HCT116 (cell line): Measurements from ENCODE around the gene SIPA1L3. TPM values are rescaled to one million over a fixed set of nuclear protein-coding genes. Genes with fewer than 3 reads are reported as not detected.

Experiments used
- ATAC-seq: fragments of 200-7000 bp; cut with Tn5 transposase; 2 replicates; pipeline ENCODE4 v1.9.1; 2020; ENCODE audit warnings: mild to moderate bottlenecking, moderate library complexity
- BruUV-seq: library from RNA; stranded (reverse); fragments of 400-500 nt; replicated peaks from 2 replicates; lab custom pipeline; 2021; lab: Mats Ljungman, UMichigan
- CTCF ChIA-PET: fragments of 300-600 bp; sonication (Branson Sonifier 250); formaldehyde crosslinking; loops from one replicate; lab custom pipeline; 2021; ENCODE audit warnings: antibody characterized with exemption; lab: Charles Lee
- POLR2A ChIA-PET: fragments of 300-600, 350-600 bp; sonication (Branson Sonifier 250); formaldehyde crosslinking; loops from one replicate; lab custom pipeline; 2021; ENCODE audit warnings: antibody characterized with exemption; lab: Charles Lee
- RAD21 ChIA-PET, 2 experiments: fragments of 300-600 bp; sonication (Branson Sonifier 250); formaldehyde crosslinking; loops; one replicate each; lab custom pipeline; 2023; ENCODE audit warnings: low total read pairs in 2 of 2; ENCODE audit not compliant: uncharacterized antibody in 2 of 2, unreplicated experiment in 2 of 2, low non-redundant PET in 1 of 2; lab: Charles Lee
- DNase-seq: peaks from one replicate; pipeline ENCODE4 v3.0.0-alpha.2; 2010; ENCODE audit warnings: low read depth, low spot score
- H2AFZ ChIP-seq: fragments of 200-600 bp; shearing (Covaris generic), sonication (generic); 2 replicates; pipeline ENCODE4 v1.6.1; 2017; ENCODE audit warnings: low read depth, mixed run types, mixed read lengths, antibody characterized with exemption, low read length; ENCODE audit not compliant: poor library complexity, severe bottlenecking
- H3K27ac ChIP-seq: 2 replicates; pipeline ENCODE4 v1.5.1; 2012; ENCODE audit warnings: low read depth, low read length
- H3K27me3 ChIP-seq: fragments of 200-600 bp; sonication (generic); 2 replicates; pipeline ENCODE4 v1.6.1; 2016; ENCODE audit warnings: mixed run types, low read length, mixed read lengths; ENCODE audit not compliant: insufficient read depth
- H3K36me3 ChIP-seq, 2 experiments: fragments of 200-500 bp in 1 of 2; fragments of 200-600 bp in 1 of 2; sonication (Bioruptor generic) in 1 of 2; sonication (generic) in 1 of 2; 2 replicates each; pipeline versions ENCODE4 v1.5.1 to v1.6.1; 2014 to 2016; ENCODE audit warnings: low read length in 2 of 2, inconsistent platforms in 1 of 2, mixed read lengths in 1 of 2, mixed run types in 1 of 2; ENCODE audit not compliant: insufficient read depth in 2 of 2, control insufficient read depth in 1 of 2
- H3K4me1 ChIP-seq, 2 experiments: fragments of 200-600 bp in 1 of 2; sonication (generic) in 1 of 2; 2 replicates each; pipeline versions ENCODE4 v1.5.1 to v1.6.1; 2012 to 2017; ENCODE audit warnings: low read length in 2 of 2, inconsistent platforms in 1 of 2, mild to moderate bottlenecking in 1 of 2, mixed read lengths in 1 of 2, mixed run types in 1 of 2, moderate library complexity in 1 of 2; ENCODE audit not compliant: insufficient read depth in 2 of 2, control insufficient read depth in 1 of 2
- H3K4me2 ChIP-seq: fragments of 200-600 bp; sonication (generic); 2 replicates; pipeline ENCODE4 v1.6.1; 2017; ENCODE audit warnings: mixed run types, low read length, mixed read lengths
- H3K4me3 ChIP-seq, 2 experiments: fragments of 200-600 bp in 1 of 2; sonication (generic) in 1 of 2; replicated peaks in 1 of 2; 2 replicates each; pipeline ENCODE4 v1.5.1; 2011 to 2016; ENCODE audit warnings: low read length in 2 of 2, control low read depth in 1 of 2, low read depth in 1 of 2, mild to moderate bottlenecking in 1 of 2, mixed read lengths in 1 of 2, mixed run types in 1 of 2
- H3K79me2 ChIP-seq: fragments of 200-600 bp; sonication (generic); 2 replicates; pipeline ENCODE4 v1.6.1; 2017; ENCODE audit warnings: mild to moderate bottlenecking, mixed run types, low read length, moderate library complexity, mixed read lengths; ENCODE audit not compliant: insufficient read depth
- H3K9ac ChIP-seq: fragments of 200-600 bp; sonication (generic); 2 replicates; pipeline ENCODE4 v1.6.1; 2016; ENCODE audit warnings: low read length, mixed read lengths
- H3K9me2 ChIP-seq: fragments of 200-600 bp; sonication (generic), shearing (Covaris generic); 2 replicates; pipeline ENCODE4 v1.6.1; 2017; ENCODE audit warnings: mixed run types, mild to moderate bottlenecking, moderate library complexity; ENCODE audit not compliant: insufficient read depth
- H3K9me3 ChIP-seq, 2 experiments: fragments of 200-500 bp in 1 of 2; fragments of 200-600 bp in 1 of 2; sonication (Bioruptor generic) in 1 of 2; sonication (generic) in 1 of 2; 2 replicates each; pipeline ENCODE4 v1.6.1; 2014 to 2017; ENCODE audit warnings: low read length in 2 of 2, mixed read lengths in 2 of 2, inconsistent platforms in 1 of 2, low read depth in 1 of 2, mild to moderate bottlenecking in 1 of 2, mixed run types in 1 of 2, moderate library complexity in 1 of 2; ENCODE audit not compliant: control insufficient read depth in 1 of 2, insufficient read depth in 1 of 2
- H4K20me1 ChIP-seq: fragments of 200-600 bp; sonication (generic), shearing (Covaris generic); 2 replicates; pipeline ENCODE4 v1.6.1; 2017; ENCODE audit warnings: mixed run types, mild to moderate bottlenecking, moderate library complexity; ENCODE audit not compliant: insufficient read depth
- CBX3 ChIP-seq: IDR thresholded peaks from 2 replicates; pipeline ENCODE4 v1.6.1; 2012; ENCODE audit warnings: low read depth
- EGR1 ChIP-seq: IDR thresholded peaks from 2 replicates; pipeline ENCODE4 v1.6.1; 2012; ENCODE audit warnings: low read depth
- JUND ChIP-seq: IDR thresholded peaks from 2 replicates; pipeline ENCODE4 v1.6.1; 2012
- SIN3A ChIP-seq: IDR thresholded peaks from 2 replicates; pipeline ENCODE4 v1.6.1; 2012; ENCODE audit warnings: low read depth
- intact Hi-C: fragments of 100-400 bp; cut with micrococcal nuclease; formaldehyde crosslinking; loops from 2 replicates; pipeline ENCODE4 v1.10.0; 2022
- total RNA-seq: library from RNA; stranded (reverse); gene quantifications from one replicate; pipeline ENCODE4 v1.2.1, GENCODE V29; 2021; ENCODE audit not compliant: unreplicated experiment
- TF ChIP-seq, protein P1 (sequence below): IDR thresholded peaks from 2 replicates; pipeline ENCODE4 v1.6.1; 2012; ENCODE audit warnings: low read depth

Gene SIPA1L3
- total RNA-seq, 1 experiment from 2014 or later = 41.8 TPM

DNA sequence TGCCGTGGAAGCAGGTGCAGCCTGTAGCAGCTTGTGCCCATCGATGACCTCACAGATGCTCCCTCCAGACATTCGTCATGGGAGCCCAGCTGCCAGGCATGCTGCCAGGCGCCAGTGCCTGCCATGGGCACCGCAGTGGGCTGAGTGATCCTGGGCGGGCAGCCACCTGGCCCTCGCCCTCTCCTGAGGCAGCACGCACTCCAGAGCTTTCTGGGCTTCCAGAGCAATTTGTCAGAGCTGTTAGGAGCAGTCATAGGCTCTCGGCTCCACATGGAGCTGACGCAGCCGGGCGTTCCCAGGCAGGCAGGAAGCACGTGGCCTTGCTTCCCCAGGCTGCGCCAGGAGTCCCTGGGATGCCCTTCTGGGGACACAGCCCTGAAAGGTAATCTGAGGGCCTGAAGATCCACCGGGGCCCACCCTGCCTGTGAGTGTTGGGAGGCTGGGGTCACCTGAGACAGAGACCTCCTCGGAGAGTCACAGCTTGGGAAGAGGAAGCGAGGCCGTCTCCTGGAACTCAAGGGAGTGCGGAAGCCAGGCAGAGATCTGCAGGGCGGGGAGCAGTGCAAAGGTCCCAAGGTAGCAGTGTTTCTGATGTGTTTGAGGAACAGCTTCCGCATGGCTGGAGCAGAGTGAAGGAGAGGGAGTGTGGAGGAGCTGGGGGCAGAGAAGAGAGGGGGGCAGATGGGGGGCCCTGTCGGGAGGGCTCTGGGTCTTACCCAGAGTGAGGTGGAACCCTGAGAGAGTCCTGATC lies 266.5 kb downstream of the SIPA1L3 start:
- H3K4me2 ChIP-seq = no peak overlapping the region
- H3K9me3 ChIP-seq = no peaks in the 10 kb centered on the region
- BruUV-seq = no TSS peak
- RAD21 ChIA-PET = no interaction called here
- peaks cover 0 to 3% of the 10 kb centered on the region in 2 experiments; a peak in 1 of 4 replicates for H3K36me3 ChIP-seq
- DNase-seq (no peak), ATAC-seq (no peak)
- H3K4me3 ChIP-seq = no peak overlapping the region
- H3K9ac ChIP-seq = no peak overlapping the region
- no peaks in the 10 kb centered on the region for H3K27me3 ChIP-seq
- no peaks in the 10 kb centered on the region for H3K79me2 ChIP-seq
- H4K20me1 ChIP-seq = no peaks in the 10 kb centered on the region
- H3K4me1 ChIP-seq = no peaks in the 10 kb centered on the region
- H3K9me2 ChIP-seq = no peaks in the 10 kb centered on the region
- no peak overlapping the region for H3K27ac ChIP-seq
- H2AFZ ChIP-seq = no peak overlapping the region
- TF ChIP-seq, protein P1, sequence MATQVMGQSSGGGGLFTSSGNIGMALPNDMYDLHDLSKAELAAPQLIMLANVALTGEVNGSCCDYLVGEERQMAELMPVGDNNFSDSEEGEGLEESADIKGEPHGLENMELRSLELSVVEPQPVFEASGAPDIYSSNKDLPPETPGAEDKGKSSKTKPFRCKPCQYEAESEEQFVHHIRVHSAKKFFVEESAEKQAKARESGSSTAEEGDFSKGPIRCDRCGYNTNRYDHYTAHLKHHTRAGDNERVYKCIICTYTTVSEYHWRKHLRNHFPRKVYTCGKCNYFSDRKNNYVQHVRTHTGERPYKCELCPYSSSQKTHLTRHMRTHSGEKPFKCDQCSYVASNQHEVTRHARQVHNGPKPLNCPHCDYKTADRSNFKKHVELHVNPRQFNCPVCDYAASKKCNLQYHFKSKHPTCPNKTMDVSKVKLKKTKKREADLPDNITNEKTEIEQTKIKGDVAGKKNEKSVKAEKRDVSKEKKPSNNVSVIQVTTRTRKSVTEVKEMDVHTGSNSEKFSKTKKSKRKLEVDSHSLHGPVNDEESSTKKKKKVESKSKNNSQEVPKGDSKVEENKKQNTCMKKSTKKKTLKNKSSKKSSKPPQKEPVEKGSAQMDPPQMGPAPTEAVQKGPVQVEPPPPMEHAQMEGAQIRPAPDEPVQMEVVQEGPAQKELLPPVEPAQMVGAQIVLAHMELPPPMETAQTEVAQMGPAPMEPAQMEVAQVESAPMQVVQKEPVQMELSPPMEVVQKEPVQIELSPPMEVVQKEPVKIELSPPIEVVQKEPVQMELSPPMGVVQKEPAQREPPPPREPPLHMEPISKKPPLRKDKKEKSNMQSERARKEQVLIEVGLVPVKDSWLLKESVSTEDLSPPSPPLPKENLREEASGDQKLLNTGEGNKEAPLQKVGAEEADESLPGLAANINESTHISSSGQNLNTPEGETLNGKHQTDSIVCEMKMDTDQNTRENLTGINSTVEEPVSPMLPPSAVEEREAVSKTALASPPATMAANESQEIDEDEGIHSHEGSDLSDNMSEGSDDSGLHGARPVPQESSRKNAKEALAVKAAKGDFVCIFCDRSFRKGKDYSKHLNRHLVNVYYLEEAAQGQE = no peak
- POLR2A ChIA-PET = no interaction called here
- CTCF ChIA-PET = no interaction called here
- intact Hi-C loops = no loop called here

- Histone ChIP-seq H3K79me2 (no peaks in the 10 kb centered on the region), H3K9me2 (no peaks in the 10 kb centered on the region), H3K27ac (no peak overlapping the region), H3K36me3 (no peaks in the 10 kb centered on the region), H3K4me3 (no peak overlapping the region), H3K4me2 (no peak overlapping the region), H3K9ac (no peak overlapping the region), H3K9me3 (no peaks in the 10 kb centered on the region), H4K20me1 (no peaks in the 10 kb centered on the region), H2AFZ (no peak overlapping the region), H3K4me1 (no peaks in the 10 kb centered on the region), H3K27me3 (no peaks in the 10 kb centered on the region)
- ChIA-PET POLR2A (no interaction called here), CTCF (no interaction called here), RAD21 (no interaction called here)
- no TSS peak for BruUV-seq
- intact Hi-C loops = no loop called here
- ATAC-seq (no peak), DNase-seq (no peak)
- TF ChIP-seq EGR1 = no peak
- no peak for TF ChIP-seq JUND
- TF ChIP-seq SIN3A = no peak
- TF ChIP-seq CBX3 = no peak
These were observed 268.4 kb downstream of the SIPA1L3 start for GRCh38 chr19:38175422-38175821.
